Measurements from ENCODE around the gene SOX6.

The SOX6 gene

GRCh38 chr11:16186680-16187079 lies 169.7 kb downstream of the SOX6 start:
- Histone ChIP-seq H3K9me3 (ENCODE audit: insufficient read depth, low read length) (no peaks in the 10 kb centered on the region), H3K27me3 (ENCODE audit: low read depth, low read length) (no peaks in the 10 kb centered on the region), H3K9ac (ENCODE audit: low read length) (no peak overlapping the region), H3K27ac (ENCODE audit: low read length) (no peak overlapping the region), H3K4me1 (ENCODE audit: low read length) (peaks cover 20% of the 10 kb centered on the region), H3K4me3 (ENCODE audit: low read length) (no peak overlapping the region), H3K79me2 (ENCODE audit: low read length) (no peaks in the 10 kb centered on the region), H4K20me1 (ENCODE audit: insufficient read depth, low read length) (no peaks in the 10 kb centered on the region), H2AFZ (ENCODE audit: low read depth, low read length) (no peak overlapping the region), H3K4me2 (ENCODE audit: low read length) (no peak overlapping the region), H3K36me3 (replicated peaks; ENCODE audit: low read depth, low read length) (no peaks in the 10 kb centered on the region)
- no peak for TF ChIP-seq CTCF (IDR thresholded peaks at IDR 0.05; ENCODE audit: low read depth, low read length)
- TF ChIP-seq EZH2phosphoT487 (IDR thresholded peaks at IDR 0.05; ENCODE audit: low read depth): no peak

- Histone ChIP-seq H4K20me1 (ENCODE audit: insufficient read depth, low read length) (no peaks in the 10 kb centered on the region), H3K9me3 (ENCODE audit: insufficient read depth, low read length) (no peaks in the 10 kb centered on the region), H3K79me2 (ENCODE audit: low read length) (no peaks in the 10 kb centered on the region), H3K4me1 (ENCODE audit: low read length) (peaks cover 10% of the 10 kb centered on the region), H3K4me2 (ENCODE audit: low read length) (no peak overlapping the region), H3K27ac (ENCODE audit: low read length) (no peak overlapping the region), H3K4me3 (ENCODE audit: low read length) (no peak overlapping the region), H3K9ac (ENCODE audit: low read length) (no peak overlapping the region), H3K36me3 (replicated peaks; ENCODE audit: low read depth, low read length) (no peaks in the 10 kb centered on the region), H3K27me3 (ENCODE audit: low read depth, low read length) (no peaks in the 10 kb centered on the region), H2AFZ (ENCODE audit: low read depth, low read length) (no peak overlapping the region)
- TF ChIP-seq EZH2phosphoT487 (IDR thresholded peaks at IDR 0.05; ENCODE audit: low read depth) (no peak), CTCF (IDR thresholded peaks at IDR 0.05; ENCODE audit: low read depth, low read length) (no peak)
Measured at GRCh38 chr11:16185042-16185441, 171.3 kb downstream of the SOX6 start.

GRCh38 chr11:16184588-16184987 lies 171.8 kb downstream of the SOX6 start:
- no peak for TF ChIP-seq CTCF (IDR thresholded peaks at IDR 0.05; ENCODE audit: low read depth, low read length)
- no peak for TF ChIP-seq EZH2phosphoT487 (IDR thresholded peaks at IDR 0.05; ENCODE audit: low read depth)
- H3K4me2 ChIP-seq (ENCODE audit: low read length): no peak overlapping the region
- H3K9me3 ChIP-seq (ENCODE audit: insufficient read depth, low read length): no peaks in the 10 kb centered on the region
- no peak overlapping the region for H2AFZ ChIP-seq (ENCODE audit: low read depth, low read length)
- no peak overlapping the region for H3K9ac ChIP-seq (ENCODE audit: low read length)
- no peaks in the 10 kb centered on the region for H4K20me1 ChIP-seq (ENCODE audit: insufficient read depth, low read length)
- H3K36me3 ChIP-seq (replicated peaks; ENCODE audit: low read depth, low read length): no peaks in the 10 kb centered on the region
- no peak overlapping the region for H3K27ac ChIP-seq (ENCODE audit: low read length)
- H3K79me2 ChIP-seq (ENCODE audit: low read length): no peaks in the 10 kb centered on the region
- peaks cover 10% of the 10 kb centered on the region for H3K4me1 ChIP-seq (ENCODE audit: low read length)
- H3K4me3 ChIP-seq (ENCODE audit: low read length): no peak overlapping the region
- no peaks in the 10 kb centered on the region for H3K27me3 ChIP-seq (ENCODE audit: low read depth, low read length)

- Histone ChIP-seq H3K79me2 (ENCODE audit: low read length) (no peaks in the 10 kb centered on the region), H2AFZ (ENCODE audit: low read depth, low read length) (no peak overlapping the region), H3K4me2 (ENCODE audit: low read length) (no peak overlapping the region), H3K27ac (ENCODE audit: low read length) (no peak overlapping the region), H3K4me1 (ENCODE audit: low read length) (peaks cover 10% of the 10 kb centered on the region), H3K36me3 (replicated peaks; ENCODE audit: low read depth, low read length) (no peaks in the 10 kb centered on the region), H4K20me1 (ENCODE audit: insufficient read depth, low read length) (no peaks in the 10 kb centered on the region), H3K27me3 (ENCODE audit: low read depth, low read length) (no peaks in the 10 kb centered on the region), H3K4me3 (ENCODE audit: low read length) (no peak overlapping the region), H3K9me3 (ENCODE audit: insufficient read depth, low read length) (no peaks in the 10 kb centered on the region), H3K9ac (ENCODE audit: low read length) (no peak overlapping the region)
- TF ChIP-seq EZH2phosphoT487 (IDR thresholded peaks at IDR 0.05; ENCODE audit: low read depth) (no peak), CTCF (IDR thresholded peaks at IDR 0.05; ENCODE audit: low read depth, low read length) (no peak)
Measured at GRCh38 chr11:16182553-16182952, 173.8 kb downstream of the SOX6 start.
